IMR-90 (cell line): ENCODE measurements around the gene MYH9. TPM values are rescaled to one million over a fixed set of nuclear protein-coding genes. Genes with fewer than 3 reads are reported as not detected.

Experiments used
- ATAC-seq: fragments of 200-7000 bp; cut with Tn5 transposase; 2 replicates; pipeline ENCODE4 v1.9.1; 2020; ENCODE audit warnings: low read depth, mild to moderate bottlenecking, moderate library complexity
- BruUV-seq: library from RNA; stranded (reverse); fragments of 400-500 nt; replicated peaks from 2 replicates; lab custom pipeline; 2021; lab: Mats Ljungman, UMichigan
- CTCF ChIA-PET: fragments of 300-600 bp; formaldehyde crosslinking; extraction: SDS; loops from one replicate; lab custom pipeline; 2021; ENCODE audit warnings: antibody characterized with exemption; lab: Yijun Ruan, JAX
- POLR2A ChIA-PET: fragments of 300-600 bp; sonication (Branson Sonifier 250); formaldehyde crosslinking; loops from one replicate; lab custom pipeline; 2022; ENCODE audit warnings: antibody characterized with exemption; ENCODE audit not compliant: unreplicated experiment; lab: Charles Lee
- DNase-seq: peaks from one replicate; pipeline ENCODE4 v3.0.0; 2013
- H2AFZ ChIP-seq: replicated peaks from 2 replicates; pipeline ENCODE3; 2013; ENCODE audit warnings: low read length, mild to moderate bottlenecking; ENCODE audit not compliant: poor library complexity
- H2AK5ac ChIP-seq: 2 replicates; pipeline ENCODE4 v1.6.1; 2013; ENCODE audit warnings: low read depth, low read length, inconsistent platforms
- H2AK9ac ChIP-seq: replicated peaks from 2 replicates; pipeline ENCODE3; 2013; ENCODE audit warnings: mild to moderate bottlenecking, low read depth, low read length, moderate library complexity; ENCODE audit not compliant: poor library complexity
- H2BK120ac ChIP-seq: 2 replicates; pipeline ENCODE4 v1.6.1; 2013; ENCODE audit warnings: low read depth, low read length, inconsistent platforms
- H2BK15ac ChIP-seq: 3 replicates; pipeline ENCODE4 v1.6.1; 2013; ENCODE audit warnings: low read depth, low read length, inconsistent platforms
- H2BK20ac ChIP-seq: 2 replicates; pipeline ENCODE4 v1.6.1; 2013; ENCODE audit warnings: low read depth, mild to moderate bottlenecking, inconsistent platforms, low read length, moderate library complexity
- H2BK5ac ChIP-seq: 2 replicates; pipeline ENCODE4 v1.6.1; 2013; ENCODE audit warnings: mild to moderate bottlenecking, low read depth, low read length, inconsistent platforms; ENCODE audit not compliant: poor library complexity, severe bottlenecking
- H3K14ac ChIP-seq: replicated peaks from 2 replicates; pipeline ENCODE4 v1.6.1; 2013; ENCODE audit warnings: low read depth, low read length, inconsistent platforms
- H3K18ac ChIP-seq: 2 replicates; pipeline ENCODE4 v1.6.1; 2013; ENCODE audit warnings: low read depth, low read length, control low read depth
- H3K23ac ChIP-seq: 2 replicates; pipeline ENCODE4 v1.6.1; 2013; ENCODE audit warnings: low read depth, low read length, inconsistent platforms
- H3K27ac ChIP-seq: 2 replicates; pipeline ENCODE4 v1.5.1; 2013; ENCODE audit warnings: mild to moderate bottlenecking, control low read depth, low read length; ENCODE audit not compliant: insufficient read depth
- H3K27me3 ChIP-seq: 2 replicates; pipeline ENCODE4 v1.6.1; 2013; ENCODE audit warnings: low read length; ENCODE audit not compliant: control insufficient read depth, insufficient read depth
- H3K36me3 ChIP-seq: 2 replicates; pipeline ENCODE4 v1.6.1; 2013; ENCODE audit warnings: low read length, mixed read lengths; ENCODE audit not compliant: control insufficient read depth, insufficient read depth
- H3K4ac ChIP-seq: 2 replicates; pipeline ENCODE4 v1.6.1; 2013; ENCODE audit warnings: low read depth, low read length, inconsistent platforms
- H3K4me1 ChIP-seq: 2 replicates; pipeline ENCODE4 v1.6.1; 2013; ENCODE audit warnings: low read length, mixed read lengths; ENCODE audit not compliant: control insufficient read depth, insufficient read depth
- H3K4me2 ChIP-seq: 2 replicates; pipeline ENCODE4 v1.6.1; 2013; ENCODE audit warnings: low read depth, mild to moderate bottlenecking, control low read depth, low read length, moderate library complexity
- H3K4me3 ChIP-seq: 2 replicates; pipeline ENCODE4 v1.5.1; 2013; ENCODE audit warnings: low read depth, mild to moderate bottlenecking, control low read depth, low read length, moderate library complexity; ENCODE audit not compliant: insufficient read depth
- H3K56ac ChIP-seq: 2 replicates; pipeline ENCODE4 v1.6.1; 2013; ENCODE audit warnings: low read length, inconsistent platforms; ENCODE audit not compliant: insufficient read depth; ENCODE audit errors: extremely low read depth
- H3K79me1 ChIP-seq, 2 experiments: 2 replicates each; pipeline ENCODE4 v1.6.1; 2013; ENCODE audit warnings: low read length in 2 of 2, inconsistent platforms in 1 of 2, low read depth in 1 of 2
- H3K9ac ChIP-seq: 2 replicates; pipeline ENCODE4 v1.6.1; 2013; ENCODE audit warnings: low read depth, low read length, control low read depth
- H3K9me1 ChIP-seq: 2 replicates; pipeline ENCODE4 v1.6.1; 2013; ENCODE audit warnings: low read length, inconsistent platforms; ENCODE audit not compliant: insufficient read depth
- H3K9me3 ChIP-seq: 2 replicates; pipeline ENCODE4 v1.6.1; 2013; ENCODE audit warnings: low read length; ENCODE audit not compliant: control insufficient read depth, insufficient read depth
- H4K20me1 ChIP-seq: 2 replicates; pipeline ENCODE4 v1.6.1; 2013; ENCODE audit warnings: low read length, inconsistent platforms; ENCODE audit not compliant: insufficient read depth
- H4K5ac ChIP-seq: 2 replicates; pipeline ENCODE4 v1.6.1; 2013; ENCODE audit warnings: mild to moderate bottlenecking, low read depth, low read length, control low read depth
- H4K8ac ChIP-seq, 2 experiments: 2 replicates each; pipeline ENCODE4 v1.6.1; 2013; ENCODE audit warnings: low read depth in 2 of 2, low read length in 2 of 2, control low read depth in 1 of 2, inconsistent platforms in 1 of 2
- H4K91ac ChIP-seq: 2 replicates; pipeline ENCODE4 v1.6.1; 2013; ENCODE audit warnings: low read depth, low read length, inconsistent platforms; ENCODE audit not compliant: insufficient read depth
- BHLHE40 ChIP-seq: fragments of 150-350 bp; IDR thresholded peaks from 2 replicates; pipeline ENCODE4 v1.6.1; 2016; ENCODE audit warnings: mild to moderate bottlenecking, low read depth, low read length
- CEBPB ChIP-seq: IDR thresholded peaks from 2 replicates; pipeline ENCODE4 v1.6.1; 2012; ENCODE audit warnings: low read depth, low read length, improper control_type of control experiment
- CHD1 ChIP-seq: IDR thresholded peaks from 2 replicates; pipeline ENCODE4 v1.6.1; 2012; ENCODE audit warnings: low read depth, low read length, improper control_type of control experiment
- CTCF ChIP-seq: conservative IDR thresholded peaks from 2 replicates; pipeline ENCODE4 v1.5.1; 2012; ENCODE audit warnings: mild to moderate bottlenecking, low read depth, low read length, improper control_type of control experiment
- ELK1 ChIP-seq: fragments of 150-350 bp; IDR thresholded peaks from 2 replicates; pipeline ENCODE4 v1.6.1; 2016; ENCODE audit warnings: low read depth, mild to moderate bottlenecking, low read length, moderate library complexity, borderline replicate concordance
- FOS ChIP-seq: fragments of 150-350 bp; IDR thresholded peaks from 2 replicates; pipeline ENCODE4 v1.6.1; 2016; ENCODE audit warnings: low read depth, low read length
- MAFK ChIP-seq: IDR thresholded peaks from 2 replicates; pipeline ENCODE4 v1.6.1; 2012; ENCODE audit warnings: low read depth, low read length, improper control_type of control experiment
- MAZ ChIP-seq: IDR thresholded peaks from 2 replicates; pipeline ENCODE4 v1.6.1; 2012; ENCODE audit warnings: low read depth, mild to moderate bottlenecking, low read length, improper control_type of control experiment, moderate library complexity, borderline replicate concordance
- MXI1 ChIP-seq: IDR thresholded peaks from 2 replicates; pipeline ENCODE4 v1.6.1; 2012; ENCODE audit warnings: low read depth, mild to moderate bottlenecking, low read length, moderate library complexity, borderline replicate concordance
- NFE2L2 ChIP-seq: fragments of 150-350 bp; IDR thresholded peaks from 2 replicates; pipeline ENCODE4 v1.6.1; 2016; ENCODE audit warnings: low read depth, mild to moderate bottlenecking, low read length
- POLR2A ChIP-seq: IDR thresholded peaks from 2 replicates; pipeline ENCODE4 v1.6.1; 2012; ENCODE audit warnings: mild to moderate bottlenecking, low read depth, low read length
- RAD21 ChIP-seq: IDR thresholded peaks from 2 replicates; pipeline ENCODE4 v1.6.1; 2012; ENCODE audit warnings: low read length, improper control_type of control experiment
- RCOR1 ChIP-seq: IDR thresholded peaks from 2 replicates; pipeline ENCODE4 v1.6.1; 2012; ENCODE audit warnings: mild to moderate bottlenecking, low read length, improper control_type of control experiment; ENCODE audit not compliant: insufficient replicate concordance
- RFX5 ChIP-seq: IDR thresholded peaks from 2 replicates; pipeline ENCODE4 v1.8.0; 2012; ENCODE audit warnings: low read depth, mild to moderate bottlenecking, low read length, moderate library complexity
- SMC3 ChIP-seq: fragments of 150-350 bp; IDR thresholded peaks from 2 replicates; pipeline ENCODE4 v1.6.1; 2016; ENCODE audit warnings: low read depth, mild to moderate bottlenecking, antibody characterized with exemption, low read length, moderate library complexity
- USF2 ChIP-seq: fragments of 150-350 bp; IDR thresholded peaks from 2 replicates; pipeline ENCODE4 v1.6.1; 2017; ENCODE audit warnings: mild to moderate bottlenecking, antibody characterized with exemption, low read length, low read depth
- WGBS, 2 experiments: methylation state at CpG; one replicate each; pipeline versions ENCODE4 v1.1.5 to v1.1.7; 2013; ENCODE audit warnings: missing lambda C conversion rate in 2 of 2; ENCODE audit not compliant: insufficient read length in 1 of 2; ENCODE audit errors: extremely low coverage in 2 of 2; 5-methylcytosine and 5-hydroxymethylcytosine counted together
- dilution Hi-C: fragments of 300-500 bp; cut with HindIII; formaldehyde crosslinking; loops from one replicate; pipeline ENCODE4 v1.14.3; 2018; ENCODE audit warnings: low sequenced_read_pairs; ENCODE audit not compliant: unreplicated experiment
- in situ Hi-C: fragments of 300-500 bp; cut with MboI; formaldehyde crosslinking; loops from 3 replicates; pipeline ENCODE4 v1.14.3; 2019; ENCODE audit warnings: low sequenced_read_pairs, inconsistent platforms, mixed read lengths
- intact Hi-C: fragments of 100-400 bp; cut with micrococcal nuclease; formaldehyde crosslinking; loops from 2 replicates; pipeline ENCODE4 v1.10.0; 2022
- polyA plus RNA-seq, 3 experiments: library from polyadenylated mRNA; depleted of rRNA; stranded (reverse); fragments of >200 nt; gene quantifications; 2 replicates each; pipeline ENCODE4 v1.2.3, GENCODE V29; 2012; ENCODE audit warnings: low replicate concordance in 1 of 3
- total RNA-seq: library from RNA; depleted of rRNA; stranded (reverse); fragments of >200 nt; gene quantifications from 2 replicates; pipeline ENCODE4 v1.2.3, GENCODE V29; 2012

The MYH9 gene
- total and polyA plus RNA-seq, 2 of the 4 experiments (the other 2 are of a cell fraction) = 475 to 554 TPM

GRCh38 chr22:36232715-36233401 lies 154.9 kb downstream of the MYH9 start:
- H2BK20ac ChIP-seq = no peak overlapping the region
- H4K91ac ChIP-seq = no peak overlapping the region
- H3K36me3 ChIP-seq = peaks cover 35% of the 10 kb centered on the region
- no peak overlapping the region for H4K8ac ChIP-seq
- no peak overlapping the region for H3K9ac ChIP-seq
- no peak overlapping the region for H2BK120ac ChIP-seq
- no peak overlapping the region for H3K4me2 ChIP-seq
- no peak overlapping the region for H3K56ac ChIP-seq
- no peak overlapping the region for H3K14ac ChIP-seq
- H2AK5ac ChIP-seq = no peak overlapping the region
- POLR2A ChIA-PET = no interaction called here
- peaks cover 8% of the 10 kb centered on the region; the same call in 1 of the 2 replicates for H4K20me1 ChIP-seq
- no peak for DNase-seq
- H3K4ac ChIP-seq = no peak overlapping the region
- no peaks in the 10 kb centered on the region for H3K9me3 ChIP-seq
- intact Hi-C loops (no loop called here), in situ Hi-C loops (no loop called here), dilution Hi-C loops (no loop called here)
- no peak overlapping the region for H2BK15ac ChIP-seq
- CTCF ChIA-PET = no interaction called here
- no peaks in the 10 kb centered on the region for H3K27me3 ChIP-seq
- BruUV-seq = no TSS peak
- no peak overlapping the region for H3K27ac ChIP-seq
- no peak for ATAC-seq
- WGBS, 2 experiments = 95% methylated on average over 4 of the region's 13 CpGs; no CpG with 5 or more reads in 1 of the 2 experiments
- no peak for TF ChIP-seq CHD1
- no peak for TF ChIP-seq RFX5
- no peak for TF ChIP-seq SMC3
- TF ChIP-seq RAD21 = no peak
- no peak for TF ChIP-seq MAZ
- no peak for TF ChIP-seq RCOR1
- TF ChIP-seq POLR2A = no peak
- TF ChIP-seq NFE2L2 = no peak
- TF ChIP-seq FOS = no peak
- no peak for TF ChIP-seq MXI1
- TF ChIP-seq MAFK = no peak
- no peak for TF ChIP-seq ELK1
- TF ChIP-seq BHLHE40 = no peak
- TF ChIP-seq CTCF = no peak
- no peak for TF ChIP-seq CEBPB
- no peak for TF ChIP-seq USF2
- H2AFZ ChIP-seq = no peak overlapping the region
- H3K9me1 ChIP-seq = peaks cover 20% of the 10 kb centered on the region
- peaks cover 4 to 34% of the 10 kb centered on the region in 2 experiments for H3K79me1 ChIP-seq
- H3K4me3 ChIP-seq = no peak overlapping the region
- no peak overlapping the region for H3K18ac ChIP-seq
- no peak overlapping the region for H2AK9ac ChIP-seq
- H2BK5ac ChIP-seq = no peak overlapping the region
- H3K23ac ChIP-seq = no peak overlapping the region
- no peak overlapping the region for H4K5ac ChIP-seq
- H3K4me1 ChIP-seq = peaks cover 12% of the 10 kb centered on the region
